NCI-H1694 (cell line): ENCODE data around the gene OTOP2.
A peak's percentile ranks its signal among the peaks of the same experiment; 100 is the strongest.
"Not testable (repeated sequence)": the region's sequence is repeated elsewhere in the genome, so short reads cannot be mapped to it uniquely, and the experiment has no call there.

ENCODE experiments used
- DNase-seq: peaks from one replicate; lab custom pipeline; 2025; lab: John Stamatoyannopoulos, UW

The OTOP2 gene

DNA sequence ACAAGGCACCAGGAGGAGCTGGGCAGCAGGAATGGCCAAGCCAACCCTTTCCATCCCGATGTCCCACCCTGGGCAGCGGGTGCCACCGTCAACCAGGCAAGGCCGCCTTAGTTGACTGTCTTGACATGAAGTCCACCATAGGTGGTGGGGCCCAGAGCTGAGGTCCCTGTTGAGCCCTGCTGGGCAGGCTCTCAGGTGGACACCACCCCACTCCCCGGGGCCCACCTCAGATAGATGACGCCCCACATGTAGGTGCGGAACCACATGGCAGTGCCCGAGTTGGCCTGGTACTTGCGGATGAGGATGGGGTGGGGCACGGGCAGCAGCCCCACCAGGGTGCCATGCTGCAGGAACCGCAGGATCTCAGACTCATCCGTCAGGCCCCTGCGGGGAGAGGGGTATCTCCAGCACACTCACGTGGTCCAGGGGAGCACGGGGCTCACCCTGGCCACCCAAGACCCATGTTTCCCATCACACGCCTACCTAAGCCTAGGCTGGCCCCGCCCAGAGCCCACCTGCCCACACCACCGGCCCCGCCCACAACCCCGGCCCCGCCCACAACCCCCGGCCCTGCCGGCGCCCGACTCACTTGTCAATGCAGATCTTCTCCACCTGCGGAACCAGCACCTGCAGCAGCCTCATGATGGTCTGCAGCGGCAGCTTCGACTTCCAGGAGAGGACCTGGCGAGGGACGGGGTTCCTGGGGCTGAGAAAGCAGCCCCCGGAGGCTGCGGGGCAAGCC, 27.8 kb downstream of the OTOP2 start:
- no peak for DNase-seq

- no peak for DNase-seq
These were observed 28.5 kb downstream of the OTOP2 start for GRCh38 chr17:74952431-74953133.

DNA sequence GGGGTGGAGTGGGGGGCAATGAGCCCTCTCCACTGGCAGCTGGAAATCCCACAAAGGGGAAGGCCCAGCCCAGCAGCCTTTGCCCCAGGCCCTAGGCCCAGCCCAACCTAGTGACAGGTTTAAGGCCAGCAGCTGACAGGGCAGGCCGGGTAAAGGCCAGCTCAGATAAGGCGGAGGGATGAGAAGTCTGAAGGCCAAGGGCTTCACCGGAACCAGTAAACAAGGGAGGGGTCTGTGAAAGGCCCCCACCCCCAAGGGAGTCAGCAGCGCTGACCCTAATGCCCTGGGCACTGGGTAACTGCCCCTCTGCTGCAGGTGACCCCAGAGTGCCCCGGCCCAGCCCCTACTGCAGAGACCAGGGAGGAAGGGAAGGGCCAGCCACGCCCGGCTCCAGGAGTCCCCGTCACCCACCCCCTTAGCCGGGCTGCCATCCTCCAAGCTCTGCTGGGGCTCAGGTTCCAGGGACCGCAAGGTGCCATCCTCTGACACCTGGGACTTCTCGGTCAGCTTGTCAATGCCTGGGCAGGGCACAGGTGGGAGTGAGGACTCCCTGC, 29.1 kb downstream of the OTOP2 start:
- no peak for DNase-seq

GRCh38 chr17:74954115-74954514, 30.0 kb downstream of the OTOP2 start:
- no peak for DNase-seq

DNA sequence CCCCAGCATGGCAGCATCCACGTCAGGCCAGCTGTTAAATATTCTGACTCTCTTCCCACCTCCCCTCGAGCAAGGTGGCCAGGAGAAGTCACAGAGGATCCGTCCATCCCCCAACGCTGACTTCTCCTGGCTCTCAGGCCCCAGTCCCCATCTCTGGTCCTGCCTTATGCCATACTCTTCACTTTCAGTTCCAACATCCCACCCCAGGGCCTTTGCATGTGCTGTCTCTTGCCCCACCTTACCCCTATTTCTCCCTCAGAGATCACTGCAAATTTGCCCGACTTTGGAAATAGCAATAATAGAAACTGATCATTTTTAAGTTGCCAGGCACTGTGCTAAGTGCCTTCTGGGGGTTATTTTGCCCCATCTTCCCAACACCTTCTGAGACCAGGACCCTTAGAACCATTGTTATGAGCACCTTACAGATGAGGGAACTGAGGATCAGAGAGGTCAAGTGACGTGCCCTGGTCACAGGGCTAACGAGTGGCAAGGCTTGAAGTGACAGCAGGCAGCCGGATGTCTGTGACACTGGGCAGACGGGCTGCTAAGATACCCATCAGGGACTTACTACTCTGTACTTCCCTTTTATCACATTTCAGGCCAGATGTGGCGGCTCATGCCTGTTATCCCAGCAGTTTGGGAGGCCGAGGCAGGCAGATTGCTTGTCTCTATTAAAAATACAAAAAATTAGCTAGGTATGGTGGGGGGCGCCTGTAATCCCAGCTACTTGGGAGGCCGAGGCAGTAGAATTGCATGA, 30.8 kb downstream of the OTOP2 start:
- DNase-seq = no peak

DNA sequence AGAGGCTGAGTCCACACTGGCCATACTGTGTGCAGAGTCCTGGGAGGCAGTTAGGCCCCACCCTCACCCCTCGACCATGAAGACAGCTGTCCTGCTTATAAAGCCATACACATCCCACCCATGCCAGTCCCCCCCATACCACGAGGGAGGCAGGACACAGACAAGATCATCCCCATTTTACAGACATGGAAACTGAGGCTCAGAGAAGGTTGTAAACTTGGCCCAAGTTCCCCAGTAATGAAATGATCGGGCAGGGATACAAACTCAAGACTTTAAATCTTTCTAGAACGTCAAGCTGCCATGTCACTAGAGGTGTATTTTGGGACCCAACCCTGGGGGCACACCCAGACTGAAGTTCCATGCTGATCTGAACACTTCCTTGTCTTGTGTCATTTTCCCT, 32.0 kb downstream of the OTOP2 start:
- no peak for DNase-seq

DNA sequence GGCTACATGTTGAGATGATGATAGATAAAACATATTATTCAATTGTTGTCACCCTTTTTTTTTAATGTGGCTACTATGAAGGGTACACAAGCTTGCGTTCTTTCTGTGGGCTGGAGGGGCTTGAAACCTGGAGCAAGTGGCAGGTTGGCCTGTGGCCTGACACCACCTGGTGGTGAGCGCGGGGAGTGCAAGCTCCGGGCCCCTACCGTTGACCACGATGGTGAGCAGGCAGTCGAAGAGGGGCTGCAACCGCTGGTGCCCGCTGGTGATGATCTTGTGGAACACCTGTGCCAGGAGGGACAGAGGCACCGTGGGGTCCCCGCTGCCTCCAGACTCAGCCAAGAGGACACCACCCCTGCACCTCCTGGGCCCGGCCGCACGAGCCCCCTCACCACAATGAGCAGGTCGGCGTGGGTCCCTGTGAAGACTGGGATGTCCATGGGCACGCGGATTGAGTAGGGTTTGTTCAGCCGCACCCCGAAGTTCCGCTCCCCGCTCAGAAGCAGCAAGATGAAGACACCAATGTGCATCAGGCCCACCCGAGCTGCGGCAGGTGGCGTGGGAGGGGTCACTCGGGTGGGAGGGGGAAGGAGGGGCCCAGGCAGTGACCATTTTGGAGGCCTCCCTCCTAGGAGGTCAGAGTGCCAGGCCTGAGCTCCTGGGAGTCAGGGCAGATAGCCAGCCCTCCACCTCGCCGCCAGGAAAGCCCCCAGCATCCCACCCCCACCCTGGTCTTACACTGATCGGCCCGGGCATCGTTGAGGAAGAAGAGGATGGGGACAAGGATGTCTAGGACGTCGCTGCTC, 34.1 kb downstream of the OTOP2 start:
- DNase-seq = peak; percentile 68

- DNase-seq = no peak
These were observed 35.9 kb downstream of the OTOP2 start for GRCh38 chr17:74959826-74960515.

GRCh38 chr17:74960570-74961342, 36.7 kb downstream of the OTOP2 start:
- peak; percentile 59 for DNase-seq

- peak; percentile 90 for DNase-seq
These were observed 37.7 kb downstream of the OTOP2 start for GRCh38 chr17:74961657-74962350.

- DNase-seq = peak; percentile 37
These were observed 38.7 kb downstream of the OTOP2 start for GRCh38 chr17:74962622-74963394.

DNA sequence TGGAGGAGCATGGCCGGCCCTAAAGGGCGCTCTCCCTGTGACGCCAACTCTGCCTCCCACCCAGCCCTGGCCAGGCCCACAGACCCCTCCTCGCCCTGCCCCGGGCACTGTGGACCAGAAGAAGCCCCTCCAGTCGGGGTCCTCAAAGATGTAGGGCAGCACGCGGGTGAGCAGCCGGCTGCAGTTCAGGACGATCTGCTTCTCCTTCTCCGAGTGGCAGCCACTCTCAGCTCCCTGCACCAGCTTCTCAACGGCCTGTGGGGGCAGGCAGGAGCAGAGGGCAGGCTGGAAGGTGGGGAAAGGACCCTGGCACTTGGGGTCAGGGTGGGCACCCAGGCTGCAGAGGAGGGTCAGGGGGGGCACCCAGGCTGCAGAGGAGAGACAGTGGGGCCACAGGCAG, 39.6 kb downstream of the OTOP2 start:
- DNase-seq = no peak

GRCh38 chr17:74964246-74964761, 40.2 kb downstream of the OTOP2 start:
- DNase-seq = no peak

GRCh38 chr17:74964988-74965622, 41.0 kb downstream of the OTOP2 start:
- DNase-seq = no peak

GRCh38 chr17:74968361-74968780, 44.3 kb downstream of the OTOP2 start:
- DNase-seq = no peak

GRCh38 chr17:74969501-74969900, 45.4 kb downstream of the OTOP2 start:
- DNase-seq = not testable (repeated sequence)

- no peak for DNase-seq
These were observed 46.3 kb downstream of the OTOP2 start for GRCh38 chr17:74970395-74970794.
